A204.1 (cell line): Measurements from ENCODE around the gene AAK1.
"Not testable (repeated sequence)": the region's sequence is repeated elsewhere in the genome, so short reads cannot be mapped to it uniquely, and the experiment has no call there.

Experiments
- FAIRE-seq: peaks from 2 replicates; lab custom pipeline; 2012; peaks lifted over from hg19 to GRCh38; lab: Jason Lieb, UNC

The AAK1 gene

DNA sequence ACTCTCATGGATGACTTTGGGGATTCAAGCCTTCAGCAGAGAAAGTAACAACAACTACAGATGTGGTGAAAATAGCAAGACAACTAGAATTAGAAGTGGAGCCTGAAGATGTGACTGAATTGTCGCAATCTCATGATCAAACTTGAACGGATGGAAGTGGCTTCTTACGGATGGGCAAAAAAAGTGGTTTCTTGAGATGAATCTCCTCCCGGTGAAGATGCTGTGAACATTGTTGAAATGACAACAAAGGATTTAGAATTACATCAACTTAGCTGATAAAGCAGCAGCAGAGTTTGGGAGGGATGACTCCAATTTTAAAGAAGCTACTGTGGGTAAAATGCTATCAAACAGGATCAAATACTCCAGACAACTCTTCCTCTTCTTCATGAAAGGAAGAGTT lies 43.1 kb downstream of the AAK1 start:
- no peak for FAIRE-seq

DNA sequence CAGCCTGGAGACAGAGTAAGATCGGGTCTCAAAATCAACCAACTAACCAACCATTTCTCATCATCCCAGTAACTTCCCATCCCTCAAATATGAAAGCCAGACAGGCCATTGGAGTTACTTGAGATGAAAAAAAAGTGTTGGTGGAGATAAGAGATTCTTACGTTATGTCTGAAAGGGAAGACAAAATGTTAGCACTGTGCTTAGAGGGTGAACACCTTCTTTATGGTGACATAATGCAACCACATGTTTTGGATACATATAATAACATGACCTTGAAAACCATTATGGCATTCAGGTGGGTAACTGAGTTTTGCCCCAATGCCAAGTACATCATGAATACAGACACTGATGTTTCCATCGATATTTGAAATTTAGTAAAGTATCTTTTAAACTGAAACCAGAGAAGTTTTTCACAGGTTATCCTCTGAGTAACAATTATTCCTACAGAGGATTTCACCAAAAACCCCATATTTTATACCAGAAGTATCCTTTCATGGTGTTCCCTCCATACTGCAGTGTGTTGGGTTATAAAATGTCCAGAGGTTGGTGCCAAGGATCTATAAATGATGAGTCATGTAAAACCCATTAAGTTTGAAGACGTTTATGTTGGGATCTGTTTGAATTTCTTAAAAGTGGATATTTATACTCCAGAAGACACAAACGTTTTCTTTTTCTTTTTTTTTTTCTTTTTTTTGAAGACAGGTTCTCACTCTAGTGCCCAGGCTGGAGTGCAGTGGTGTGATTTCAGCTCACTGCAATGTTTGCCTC lies 45.5 kb downstream of the AAK1 start:
- FAIRE-seq, result no peak

DNA sequence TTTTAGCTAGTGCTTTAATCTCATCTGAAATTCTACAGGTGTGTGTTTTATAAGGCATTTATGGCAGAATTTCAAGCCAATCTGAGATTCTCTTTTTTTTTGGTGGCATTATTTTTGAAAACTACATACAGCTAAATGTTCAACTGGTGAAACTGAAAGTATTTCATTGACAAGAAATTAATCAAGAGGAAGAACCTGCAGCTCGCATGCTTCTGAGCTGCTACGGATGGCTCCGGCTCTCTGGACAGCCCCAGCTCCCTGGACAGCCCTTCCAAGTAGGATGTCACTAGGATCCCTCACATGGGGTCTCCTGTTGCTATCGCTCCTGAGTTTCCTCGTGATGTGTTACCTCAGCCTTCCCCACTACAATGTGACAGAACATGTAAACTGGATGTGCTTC lies 46.4 kb downstream of the AAK1 start:
- FAIRE-seq, result no peak

DNA sequence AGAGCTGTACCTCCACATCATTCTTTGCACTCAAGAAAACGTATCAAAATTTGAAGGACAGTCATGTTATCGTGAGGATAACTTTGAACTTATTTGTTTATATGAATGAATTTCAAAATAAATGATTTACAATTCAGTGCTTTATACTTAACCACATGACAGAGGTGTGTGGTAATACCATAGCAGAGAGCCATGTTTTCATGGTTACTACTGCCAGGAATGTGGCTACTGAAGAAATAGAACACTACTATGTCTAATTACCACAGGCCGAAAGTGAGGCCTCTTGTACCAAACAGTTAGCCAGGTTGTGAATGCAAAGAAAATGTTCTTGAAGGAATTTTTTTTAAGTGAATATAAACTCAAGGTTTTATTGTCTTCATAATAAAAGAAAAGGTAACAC lies 49.2 kb downstream of the AAK1 start:
- FAIRE-seq, result no peak

DNA sequence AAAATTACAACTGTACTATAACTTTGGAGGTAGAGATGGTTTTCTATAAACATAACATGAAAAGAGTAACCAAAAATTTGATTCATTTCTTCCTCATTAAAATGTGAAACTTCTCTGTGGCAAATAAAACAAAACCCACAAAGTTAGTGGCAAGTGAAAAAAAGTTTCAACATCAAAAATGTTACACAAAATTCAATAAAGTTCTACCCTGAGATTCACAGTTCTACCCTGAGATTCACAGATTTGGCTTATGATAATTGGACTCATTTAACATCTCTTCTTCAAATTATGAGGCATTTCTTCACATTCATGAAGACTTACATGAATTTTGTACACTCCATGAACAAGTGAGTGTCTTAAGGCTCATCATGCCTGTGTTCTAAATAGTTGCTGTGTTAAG lies 51.0 kb downstream of the AAK1 start:
- no peak for FAIRE-seq

DNA sequence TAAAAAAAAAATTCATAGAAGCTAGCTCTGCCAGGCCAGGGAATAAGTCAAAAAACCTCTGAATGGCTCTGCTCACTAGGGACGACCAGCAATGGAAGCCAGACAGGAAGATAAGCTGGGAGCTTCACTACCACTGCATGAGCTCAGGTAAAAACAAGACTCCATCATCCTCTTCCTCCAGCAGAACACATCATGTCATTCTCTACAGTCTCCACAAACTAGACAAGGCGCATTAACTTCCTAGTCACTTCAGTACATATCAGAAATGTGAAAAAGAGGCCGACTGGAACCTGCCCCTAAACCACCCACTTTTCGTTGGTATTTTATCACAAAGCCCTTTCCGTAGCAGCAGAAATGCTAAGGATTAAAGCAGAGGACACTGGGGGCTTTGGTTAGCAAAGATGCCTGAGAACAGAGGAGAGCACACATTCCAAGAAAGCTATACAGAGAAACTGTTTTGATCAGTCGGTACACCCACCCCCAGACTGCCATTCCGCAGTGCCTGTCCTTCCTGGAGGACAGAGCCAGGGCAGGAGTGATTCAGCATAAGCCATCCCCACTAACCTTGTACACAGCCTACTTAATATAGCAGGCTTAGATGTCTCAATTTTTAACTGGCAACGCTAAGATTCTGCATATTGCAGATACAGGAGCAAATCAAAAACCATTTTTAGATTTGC lies 53.4 kb downstream of the AAK1 start:
- no peak for FAIRE-seq

DNA sequence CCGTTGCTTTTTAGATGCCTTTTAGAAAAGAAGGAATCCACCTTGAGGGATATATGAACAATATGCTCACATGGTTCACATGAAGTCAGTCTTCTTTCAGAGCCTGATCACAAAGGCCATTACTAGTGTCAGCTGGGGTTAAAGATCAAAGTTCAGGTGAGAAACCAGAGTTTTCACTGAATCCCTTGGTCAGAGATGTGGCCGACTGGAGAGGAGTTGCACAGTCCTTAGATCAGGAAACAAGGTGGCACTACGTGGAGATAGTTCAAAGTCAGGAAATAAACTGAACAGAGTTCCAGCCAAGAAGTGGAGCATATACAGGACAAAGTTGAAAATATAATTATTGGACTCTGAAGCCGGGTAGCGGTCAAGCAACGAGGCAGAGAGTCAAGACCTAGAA lies 54.6 kb downstream of the AAK1 start:
- no peak for FAIRE-seq

DNA sequence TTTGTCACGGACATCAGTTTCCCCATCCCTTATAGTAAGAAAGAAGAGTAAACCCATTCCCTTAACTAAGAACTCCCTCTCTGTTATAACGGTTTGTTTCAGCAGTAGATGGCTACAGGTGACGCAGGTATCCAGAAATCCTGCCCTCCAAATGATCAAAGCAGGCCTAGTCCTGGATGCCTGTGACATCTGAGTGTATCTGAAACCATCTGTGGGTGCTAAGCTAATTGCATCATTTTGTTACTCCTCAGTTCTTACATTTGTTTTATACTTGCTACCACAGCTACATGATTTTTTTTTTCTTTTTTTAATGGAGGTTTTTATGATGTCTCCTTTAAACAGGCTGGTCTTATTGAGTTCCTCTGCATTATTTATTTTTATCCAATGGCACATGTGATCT lies 55.1 kb downstream of the AAK1 start:
- FAIRE-seq, result no peak

DNA sequence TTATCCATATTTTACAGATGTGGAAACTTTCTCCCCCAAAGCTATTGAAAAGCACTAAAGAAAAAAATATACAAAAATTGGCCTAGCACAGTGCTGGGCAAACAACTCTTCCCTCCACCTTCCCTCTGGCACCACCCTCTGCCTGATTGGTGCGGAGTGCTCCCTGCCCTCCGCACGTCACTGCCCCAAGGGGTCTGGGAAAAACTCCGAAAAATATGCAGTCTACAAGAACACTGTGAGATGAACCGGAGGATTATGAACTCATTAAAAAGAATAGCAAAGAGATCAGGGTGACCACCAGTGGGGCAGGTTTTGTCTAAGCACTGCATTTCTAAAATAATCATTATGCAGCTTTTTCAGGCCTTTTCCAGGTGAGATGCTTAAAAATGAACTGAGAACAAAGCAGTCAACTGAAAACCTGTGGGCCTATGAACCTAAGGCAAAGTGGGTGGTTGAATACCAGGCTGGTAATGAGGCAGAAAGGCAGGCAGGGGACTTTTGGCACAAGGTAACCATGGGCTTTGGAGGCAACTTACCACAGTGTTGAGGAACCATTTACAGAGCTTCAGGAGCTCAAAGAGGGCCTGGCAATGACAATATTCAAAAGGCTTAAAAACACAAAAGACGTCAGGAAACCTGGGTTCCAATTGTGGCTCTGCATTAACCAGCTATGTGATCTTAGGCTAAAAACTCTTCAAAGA lies 57.5 kb downstream of the AAK1 start:
- FAIRE-seq, result no peak

DNA sequence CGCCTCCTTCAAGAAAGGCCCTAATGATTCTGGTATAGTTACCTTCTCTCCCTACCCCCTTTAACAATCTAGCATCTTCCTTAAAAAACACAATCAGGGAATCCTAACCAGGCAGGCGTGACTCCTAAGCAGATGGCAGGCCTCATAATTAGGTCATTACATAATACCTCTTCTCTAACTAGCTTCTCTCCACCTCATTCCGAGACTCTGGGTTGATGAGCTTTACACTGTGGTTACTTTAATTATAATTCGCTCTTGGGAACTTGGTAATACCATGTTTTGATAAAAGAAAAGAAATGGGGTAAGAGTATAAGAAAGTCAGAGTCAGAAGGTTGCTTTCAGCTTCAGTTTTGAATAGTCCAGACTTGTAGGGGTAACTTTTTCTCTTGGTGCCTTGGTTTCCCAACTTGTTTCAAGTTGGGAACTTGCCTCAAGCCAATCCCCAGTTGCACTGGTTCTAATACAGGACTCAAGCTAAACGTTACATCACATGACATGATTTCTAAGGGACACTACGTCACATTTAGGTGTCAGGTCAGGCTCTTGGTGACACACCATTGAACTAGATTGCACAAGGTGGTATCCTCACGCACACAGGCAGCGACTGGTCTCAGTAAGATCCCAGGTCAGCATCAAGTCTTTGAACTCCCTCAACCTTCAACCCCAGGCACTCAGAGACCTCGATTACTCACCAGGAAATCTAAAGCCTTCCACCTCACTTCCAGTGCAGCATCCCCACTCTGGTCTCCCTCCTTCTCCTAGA lies 59.2 kb downstream of the AAK1 start:
- FAIRE-seq, result no peak

DNA sequence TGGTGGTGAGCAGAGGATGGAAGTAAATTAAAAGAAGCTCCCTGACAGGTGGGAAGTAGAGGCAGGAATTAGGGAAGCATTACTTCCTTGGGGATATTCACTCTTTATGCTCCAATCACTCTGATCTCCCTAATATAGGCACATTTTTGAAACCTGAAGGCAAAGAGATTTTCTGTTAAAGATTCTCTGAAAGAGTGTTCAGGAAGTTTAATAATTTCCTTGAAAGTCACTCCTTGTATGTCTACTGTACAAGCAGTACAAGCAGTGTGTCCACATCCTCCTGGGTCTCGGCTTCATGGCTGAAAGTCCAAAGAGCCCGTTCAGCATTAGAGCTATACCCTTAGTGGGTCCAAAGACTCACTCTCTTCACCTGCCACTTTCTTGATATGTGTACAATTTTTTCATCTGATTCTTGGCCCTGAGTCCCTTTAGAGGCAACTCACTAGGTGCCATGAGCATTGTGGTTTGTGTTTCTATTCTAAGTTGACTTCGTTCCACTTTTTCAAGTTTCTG lies 60.2 kb downstream of the AAK1 start:
- FAIRE-seq, result no peak

DNA sequence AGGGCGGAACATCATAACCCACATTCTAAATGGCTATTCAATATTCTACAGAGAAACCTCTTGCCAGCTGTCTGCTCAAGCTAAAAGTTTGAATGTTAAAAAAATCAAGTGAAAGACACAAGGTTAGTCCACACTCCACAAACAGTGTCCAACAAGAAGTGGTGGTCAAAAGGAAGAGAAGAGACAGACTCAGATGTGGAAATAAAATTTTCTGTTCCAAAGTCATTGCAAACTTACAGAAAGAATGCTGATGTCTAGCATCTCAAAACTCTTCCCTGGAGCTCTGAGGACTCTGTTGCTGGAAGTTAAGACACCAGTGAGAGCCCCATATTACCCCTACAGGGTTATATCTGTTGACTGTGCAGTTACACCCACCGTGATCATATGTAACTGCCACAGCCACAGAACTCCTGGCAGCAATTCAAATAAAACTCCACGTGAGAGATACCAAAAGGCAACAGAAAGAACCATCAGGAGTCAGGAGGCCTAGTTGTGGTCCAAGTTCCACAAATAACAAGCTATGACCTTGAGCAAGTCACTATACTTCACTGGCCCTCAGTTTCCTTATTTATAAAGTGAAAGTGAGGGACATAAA lies 60.9 kb downstream of the AAK1 start:
- no peak for FAIRE-seq

DNA sequence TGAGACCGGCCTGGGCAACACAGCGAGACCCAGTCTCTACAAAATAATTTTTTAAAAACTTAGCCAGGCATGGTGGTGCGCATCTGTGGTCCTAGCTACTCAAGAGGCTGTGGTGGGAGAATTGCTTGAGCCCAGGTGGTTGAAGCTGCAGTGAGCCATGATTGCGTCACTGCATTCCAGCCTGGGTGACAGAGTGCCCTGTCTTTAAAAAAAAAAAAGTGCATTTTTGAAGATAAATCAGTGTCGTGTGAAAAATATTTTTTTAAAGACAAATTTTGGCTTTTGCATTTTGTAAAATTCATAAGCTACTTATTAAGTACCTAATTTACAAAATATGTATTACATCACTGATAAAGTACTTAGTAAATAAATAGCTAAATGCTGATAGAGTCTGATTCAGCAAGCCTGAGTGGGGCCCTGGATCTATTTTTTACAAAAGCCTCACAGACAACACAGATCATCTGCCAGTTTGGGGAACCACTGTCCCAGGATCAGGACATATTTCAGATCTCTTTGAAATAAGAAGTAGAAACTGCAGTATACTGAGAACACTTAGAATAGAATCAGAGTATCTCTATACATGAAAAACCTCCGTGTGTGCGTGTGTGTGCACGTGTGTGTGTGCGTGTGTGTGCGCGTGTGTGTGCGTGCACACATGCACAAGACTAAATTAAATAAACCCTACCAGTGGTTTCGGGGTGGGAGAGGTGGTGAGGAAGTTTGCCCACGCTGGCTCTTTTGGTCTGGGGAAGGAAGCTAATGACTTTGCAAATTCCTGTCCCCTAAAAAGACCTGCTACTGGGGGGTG lies 61.6 kb downstream of the AAK1 start:
- FAIRE-seq, result no peak

DNA sequence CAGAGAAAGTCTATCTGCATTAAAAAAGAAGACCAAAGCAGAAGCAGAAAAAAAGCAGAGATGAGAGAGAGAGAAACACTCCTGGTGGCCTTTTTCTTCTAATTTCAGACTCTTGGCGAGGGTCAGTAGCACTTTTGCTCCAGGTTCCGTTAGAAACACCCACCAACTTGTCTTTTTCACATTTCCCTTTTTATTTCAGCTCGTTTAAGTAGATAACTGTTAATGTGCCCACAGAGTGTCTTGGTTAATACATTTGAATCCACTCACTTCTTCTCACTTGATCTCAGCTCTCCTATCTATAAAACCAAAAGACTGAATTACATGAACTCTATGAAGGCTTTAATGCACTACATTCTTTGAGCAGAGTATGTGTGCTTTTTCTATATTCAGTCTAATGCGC lies 63.1 kb downstream of the AAK1 start:
- no peak for FAIRE-seq

DNA sequence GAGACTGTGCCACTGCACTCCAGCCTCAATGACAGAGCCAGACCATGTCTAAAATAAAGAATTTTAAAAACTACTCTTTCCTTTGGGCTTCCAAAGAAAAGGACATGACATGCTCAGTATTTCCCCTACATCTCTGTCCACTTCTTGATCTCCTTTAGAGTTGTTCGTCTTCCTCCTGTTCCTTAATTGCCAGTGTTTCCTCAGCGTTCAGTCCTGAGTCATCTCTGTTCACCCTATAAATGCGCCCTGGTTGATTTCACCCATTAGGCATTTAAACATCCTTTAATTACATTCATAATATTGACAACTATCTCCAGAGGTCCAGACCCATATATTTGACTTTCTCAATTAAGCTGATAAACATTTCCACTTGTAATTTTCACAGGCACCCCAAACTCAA lies 64.0 kb downstream of the AAK1 start:
- no peak for FAIRE-seq

DNA sequence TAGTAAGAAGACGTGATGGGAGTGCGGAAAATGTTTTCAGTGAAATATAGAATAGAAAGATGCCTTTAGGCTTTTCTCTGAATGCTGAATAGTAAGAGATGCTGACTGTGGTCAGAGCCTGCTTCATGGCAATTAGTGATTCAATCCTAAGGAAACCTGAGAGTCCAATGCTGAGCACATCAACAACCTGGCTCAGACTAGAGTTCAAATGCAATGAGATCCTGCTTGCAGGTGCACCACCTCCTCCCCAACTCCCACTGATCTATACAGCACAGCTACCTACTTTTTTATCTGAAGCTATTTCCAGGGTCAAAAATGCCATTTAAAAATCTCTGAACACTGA lies 65.4 kb downstream of the AAK1 start:
- FAIRE-seq, result no peak

DNA sequence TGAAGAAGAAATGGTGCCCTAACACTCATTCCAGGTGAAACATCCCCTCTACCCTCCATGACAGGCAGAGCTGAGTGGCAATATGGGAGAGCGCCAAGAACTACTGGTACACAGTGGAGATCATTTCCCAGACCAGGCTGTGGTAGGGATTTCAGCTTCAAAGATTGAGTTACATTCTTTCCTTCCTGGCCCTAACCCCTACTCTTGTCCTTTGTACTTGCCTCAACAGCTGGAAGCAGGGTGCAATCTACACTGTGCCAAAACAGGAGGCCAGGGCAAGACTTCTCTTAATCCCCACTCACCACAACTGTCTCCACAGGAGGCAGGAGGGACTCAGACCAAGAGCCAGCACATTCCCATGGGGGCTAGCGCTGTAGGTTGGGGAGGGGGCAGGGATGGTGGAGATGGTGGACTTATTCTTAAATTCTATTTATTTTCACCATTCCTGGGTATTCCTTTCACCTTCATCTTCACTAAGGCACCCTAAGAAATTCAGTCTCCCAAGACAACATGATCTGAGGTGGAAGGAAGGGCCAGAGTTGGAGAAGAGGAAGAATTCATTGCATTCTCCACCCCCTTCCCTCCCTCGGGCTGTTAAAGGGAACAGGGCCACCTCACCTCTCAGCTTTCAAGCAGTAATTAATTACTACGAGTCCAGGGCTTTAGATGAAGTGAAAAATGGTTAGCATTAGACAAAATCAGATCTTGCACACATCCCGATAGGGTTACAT lies 65.9 kb downstream of the AAK1 start:
- FAIRE-seq, result no peak

DNA sequence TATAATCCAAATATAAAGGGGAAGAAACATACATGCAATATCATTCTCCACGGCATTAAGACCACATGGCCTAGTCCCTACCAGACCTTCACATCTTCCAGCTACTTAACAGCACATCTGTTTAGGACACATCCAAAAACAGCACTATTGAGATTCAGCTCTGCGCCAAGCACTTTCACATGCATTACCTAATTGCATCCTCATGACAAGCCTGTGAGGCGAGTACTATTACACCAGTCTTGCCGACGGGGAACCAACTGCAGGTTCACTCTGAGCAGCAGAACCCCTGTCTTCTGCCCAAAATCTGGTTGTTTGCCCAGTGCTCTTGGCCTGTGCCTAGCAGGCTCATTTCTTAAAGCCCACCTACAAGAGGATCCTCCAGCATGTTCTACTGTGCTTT lies 66.7 kb downstream of the AAK1 start:
- no peak for FAIRE-seq

DNA sequence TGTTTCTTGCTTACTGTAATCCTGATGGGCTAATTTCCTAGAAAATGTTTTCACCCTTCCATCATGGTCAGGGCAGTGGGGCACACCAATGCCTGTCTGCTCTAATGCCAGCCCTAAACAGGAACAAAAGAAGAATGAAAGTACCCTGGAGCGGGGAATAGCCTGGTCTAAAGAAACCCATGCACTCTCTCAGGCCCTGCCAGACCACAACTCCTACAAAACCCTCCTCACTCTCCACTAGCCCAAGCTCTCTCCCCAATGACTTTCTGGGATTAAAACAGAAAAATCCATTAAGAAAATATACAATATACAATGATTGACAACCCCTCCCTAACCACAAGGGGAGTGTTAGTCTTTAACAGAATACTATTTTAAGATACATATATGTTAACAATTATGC lies 67.6 kb downstream of the AAK1 start:
- no peak for FAIRE-seq

DNA sequence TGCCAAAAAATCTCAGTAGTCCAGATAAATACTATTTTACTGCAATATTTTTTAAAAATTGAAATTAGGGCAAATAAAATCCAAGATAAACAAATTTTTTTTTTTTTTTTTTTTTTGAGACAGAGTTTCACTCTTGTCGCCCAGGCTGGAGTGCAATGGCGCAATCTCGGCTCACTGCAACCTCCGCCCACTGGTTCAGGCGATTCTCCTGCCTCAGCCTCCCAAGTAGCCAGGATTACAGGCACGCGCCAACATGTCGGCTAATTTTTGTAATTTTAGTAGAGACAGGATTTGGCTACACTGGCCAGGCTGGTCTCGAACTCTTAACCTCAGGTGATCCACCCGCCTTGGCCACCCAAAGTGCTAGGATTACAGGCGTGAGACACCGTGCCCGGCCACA lies 68.2 kb downstream of the AAK1 start:
- FAIRE-seq, result not testable (repeated sequence)

DNA sequence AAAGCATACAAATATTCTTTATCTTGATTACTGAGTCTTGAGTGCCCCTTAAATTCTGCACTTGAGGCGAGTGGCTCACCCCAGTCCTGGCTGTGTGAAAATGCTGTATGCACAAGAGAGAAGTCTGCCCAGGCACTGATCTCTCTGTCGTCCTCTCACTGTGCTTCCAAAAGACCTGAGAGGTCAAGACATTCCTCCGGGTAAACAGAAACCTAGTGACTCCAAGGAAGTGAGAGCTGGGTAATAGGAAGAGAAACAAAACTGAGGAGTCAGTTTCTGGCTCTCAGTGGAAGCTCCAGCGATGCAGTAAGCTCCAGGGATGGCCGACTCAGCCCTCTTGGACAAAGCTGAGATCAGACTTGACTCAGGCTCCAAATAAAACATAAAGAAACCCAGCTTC lies 70.9 kb downstream of the AAK1 start:
- no peak for FAIRE-seq
